GM20000 (cell line): Measurements from ENCODE around the gene GALNS.

Experiments
- DNase-seq: peaks from one replicate; pipeline ENCODE4 v3.0.0; 2012; ENCODE audit warnings: low spot score
- CTCF ChIP-seq: IDR thresholded peaks from 2 replicates; pipeline ENCODE4 v1.5.1; 2012; ENCODE audit warnings: mild to moderate bottlenecking, control low read depth; ENCODE audit errors: extremely low read depth, missing control alignments

The GALNS gene

GRCh38 chr16:88878967-88879787 is 22.4 kb upstream of the GALNS start:
- DNase-seq = no peak
- TF ChIP-seq CTCF = no peak

DNA sequence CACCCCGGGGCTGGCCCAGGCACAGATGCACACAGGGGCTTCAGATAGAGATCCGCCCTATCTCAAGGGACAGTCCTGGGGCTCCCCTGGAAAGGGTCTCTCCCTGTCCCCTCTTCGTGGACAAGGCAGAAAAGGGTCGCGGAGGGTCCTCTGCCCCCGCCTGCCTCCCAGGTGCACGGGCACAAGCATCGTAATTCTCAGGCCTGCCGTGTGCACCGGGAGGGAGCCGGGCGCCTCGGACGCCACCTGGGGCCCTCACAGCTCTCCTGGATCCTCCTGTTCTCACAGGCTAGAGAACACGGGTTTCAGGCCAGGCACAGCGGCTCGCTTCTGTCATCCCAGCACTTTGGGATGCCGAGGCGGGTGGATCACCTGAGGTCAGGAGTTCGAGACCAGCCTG is 21.6 kb upstream of the GALNS start:
- TF ChIP-seq CTCF = no peak
- DNase-seq = no peak

DNA sequence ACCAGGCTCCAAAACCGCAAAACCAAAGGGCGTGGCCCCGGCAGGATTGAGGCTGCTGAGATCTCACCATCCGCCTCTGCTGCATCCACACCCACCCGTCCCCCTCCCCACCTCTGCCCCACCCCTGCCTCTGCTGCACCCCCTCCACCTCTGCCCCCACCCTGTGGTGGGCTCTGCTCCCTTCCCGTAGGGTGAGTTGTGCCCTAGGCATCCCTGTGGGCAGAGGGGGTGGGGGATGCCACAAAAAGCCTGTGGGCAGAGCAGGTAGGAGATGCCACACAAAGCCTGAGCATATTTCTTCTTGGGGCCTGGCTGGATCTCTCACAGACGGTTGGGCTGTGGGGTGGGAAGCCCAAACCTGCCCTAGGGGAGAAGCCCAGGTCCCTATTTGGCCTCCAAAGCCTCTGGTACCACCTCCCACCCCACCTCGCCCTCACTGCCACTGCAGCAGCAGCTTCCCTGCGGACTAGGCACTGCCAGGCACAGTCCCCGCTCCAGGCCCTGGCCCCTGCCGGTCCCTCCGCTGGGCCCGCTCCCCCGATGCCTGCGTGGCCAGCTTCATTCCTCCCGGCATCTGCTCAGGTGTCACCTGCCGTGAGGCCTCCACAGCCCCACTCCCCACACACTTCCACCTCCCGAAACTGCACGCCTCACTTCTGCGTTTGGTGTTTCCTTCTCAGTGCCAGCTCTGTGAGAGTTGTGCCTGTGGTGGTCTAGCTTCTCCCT is 21.0 kb upstream of the GALNS start:
- no peak for TF ChIP-seq CTCF
- no peak for DNase-seq

DNA sequence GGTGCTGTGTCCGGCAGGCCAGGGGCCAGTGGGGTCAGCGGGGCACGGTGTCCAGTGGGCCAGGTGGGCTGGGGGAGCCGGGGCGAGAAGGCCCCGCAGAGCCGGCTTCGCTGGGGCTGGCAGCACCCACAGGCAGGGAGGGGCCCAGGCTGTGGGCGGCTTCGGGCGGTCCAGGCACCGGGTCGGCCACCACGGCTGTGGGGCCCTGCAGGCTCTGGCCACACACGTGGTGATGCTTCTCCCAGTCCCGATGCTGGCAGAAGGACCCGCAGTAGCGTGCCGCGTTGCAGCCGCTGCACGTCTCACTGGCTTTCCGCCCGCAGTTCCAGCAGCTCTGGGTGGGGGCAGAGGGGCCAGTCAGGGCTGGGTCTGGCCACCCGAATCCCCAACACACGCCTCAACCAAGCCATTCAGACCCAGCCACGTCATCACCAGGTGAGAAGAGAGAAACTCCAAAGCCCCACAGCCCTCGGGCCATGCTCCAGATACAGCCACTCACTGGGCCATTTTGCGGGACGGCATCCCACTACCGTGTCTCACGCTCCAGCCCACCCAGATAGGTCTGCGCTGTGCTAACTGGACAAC is 20.3 kb upstream of the GALNS start:
- TF ChIP-seq CTCF = no peak
- DNase-seq = no peak

DNA sequence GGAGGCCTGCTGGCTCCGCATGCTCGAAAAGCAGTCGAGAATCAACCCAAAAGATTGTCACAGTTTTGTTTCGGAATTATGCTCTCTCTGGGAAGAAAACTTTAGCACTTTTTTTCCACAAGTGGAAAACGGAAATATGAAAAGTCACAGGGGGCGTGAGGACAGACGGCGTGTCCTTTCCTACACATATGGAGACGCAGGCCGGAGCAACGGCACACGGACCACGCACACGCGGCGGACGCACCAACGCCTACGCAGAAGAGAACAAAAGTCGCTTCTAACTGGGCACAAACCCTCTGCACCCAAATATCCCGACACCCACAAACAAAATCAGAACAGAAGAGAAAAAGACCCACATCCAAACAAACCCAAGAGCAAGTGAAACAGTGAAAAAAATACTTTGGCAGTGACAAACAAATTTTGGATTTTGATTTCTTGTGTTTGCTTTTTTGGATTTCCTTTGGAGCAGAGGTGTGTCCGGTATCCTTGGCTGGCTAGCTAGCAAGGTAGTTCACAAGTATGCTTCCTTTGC is 19.0 kb upstream of the GALNS start:
- no peak for TF ChIP-seq CTCF
- no peak for DNase-seq

- no peak for TF ChIP-seq CTCF
Measured at GRCh38 chr16:88874938-88875599, 18.3 kb upstream of the GALNS start.

More at GRCh38 chr16:88874938-88875599, 18.3 kb upstream of the GALNS start:
- no peak for DNase-seq
